Measurements from ENCODE around the gene SIVA1. TPM values are rescaled to one million over a fixed set of nuclear protein-coding genes. Genes with fewer than 3 reads are reported as not detected.

SIVA1 gene
- polyA plus RNA-seq, 1 experiment: 49.7 TPM

DNA sequence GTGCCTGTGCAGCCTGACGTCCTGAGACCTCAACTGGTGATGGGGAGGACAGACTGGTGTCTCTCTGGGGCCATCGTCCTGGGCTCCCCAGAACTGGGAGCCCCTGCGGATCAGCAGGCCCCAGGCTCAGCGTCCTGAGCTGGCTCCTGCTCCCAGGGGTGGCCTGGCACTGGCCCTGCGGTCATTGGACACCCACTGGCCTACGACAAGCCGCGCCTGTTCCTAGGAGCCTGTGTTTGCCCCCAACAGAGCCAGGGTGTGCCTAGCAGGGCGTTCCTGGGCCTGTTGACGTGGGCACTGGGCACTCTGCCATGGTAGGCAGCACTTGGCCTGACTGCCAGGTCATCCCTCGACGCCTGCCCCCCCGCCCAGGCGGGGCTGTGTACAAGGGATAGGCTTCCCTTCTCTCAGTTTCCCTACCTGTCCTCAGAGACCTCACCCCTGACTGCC is 20.6 kb upstream of the SIVA1 start:
- no peak overlapping the region for H3K27ac ChIP-seq (ENCODE audit: low read depth, low read length)
- no peaks in the 10 kb centered on the region; the same call in 1 of the 2 replicates for H3K9me3 ChIP-seq (ENCODE audit: control insufficient read depth, insufficient read depth, low read length)
- ChIA-PET POLR2A (no interaction called here), CTCF (no interaction called here)
- TF ChIP-seq, protein P1, sequence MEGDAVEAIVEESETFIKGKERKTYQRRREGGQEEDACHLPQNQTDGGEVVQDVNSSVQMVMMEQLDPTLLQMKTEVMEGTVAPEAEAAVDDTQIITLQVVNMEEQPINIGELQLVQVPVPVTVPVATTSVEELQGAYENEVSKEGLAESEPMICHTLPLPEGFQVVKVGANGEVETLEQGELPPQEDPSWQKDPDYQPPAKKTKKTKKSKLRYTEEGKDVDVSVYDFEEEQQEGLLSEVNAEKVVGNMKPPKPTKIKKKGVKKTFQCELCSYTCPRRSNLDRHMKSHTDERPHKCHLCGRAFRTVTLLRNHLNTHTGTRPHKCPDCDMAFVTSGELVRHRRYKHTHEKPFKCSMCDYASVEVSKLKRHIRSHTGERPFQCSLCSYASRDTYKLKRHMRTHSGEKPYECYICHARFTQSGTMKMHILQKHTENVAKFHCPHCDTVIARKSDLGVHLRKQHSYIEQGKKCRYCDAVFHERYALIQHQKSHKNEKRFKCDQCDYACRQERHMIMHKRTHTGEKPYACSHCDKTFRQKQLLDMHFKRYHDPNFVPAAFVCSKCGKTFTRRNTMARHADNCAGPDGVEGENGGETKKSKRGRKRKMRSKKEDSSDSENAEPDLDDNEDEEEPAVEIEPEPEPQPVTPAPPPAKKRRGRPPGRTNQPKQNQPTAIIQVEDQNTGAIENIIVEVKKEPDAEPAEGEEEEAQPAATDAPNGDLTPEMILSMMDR (IDR thresholded peaks at IDR 0.05; ENCODE audit: low read depth, low read length): no peak
- no peak for DNase-seq (ENCODE audit: low read depth, low spot score)
- H3K4me3 ChIP-seq (ENCODE audit: low read depth, low read length): no peak overlapping the region
- peaks cover 4% of the 10 kb centered on the region for H3K27me3 ChIP-seq (ENCODE audit: control insufficient read depth, insufficient read depth, low read length)

DNA sequence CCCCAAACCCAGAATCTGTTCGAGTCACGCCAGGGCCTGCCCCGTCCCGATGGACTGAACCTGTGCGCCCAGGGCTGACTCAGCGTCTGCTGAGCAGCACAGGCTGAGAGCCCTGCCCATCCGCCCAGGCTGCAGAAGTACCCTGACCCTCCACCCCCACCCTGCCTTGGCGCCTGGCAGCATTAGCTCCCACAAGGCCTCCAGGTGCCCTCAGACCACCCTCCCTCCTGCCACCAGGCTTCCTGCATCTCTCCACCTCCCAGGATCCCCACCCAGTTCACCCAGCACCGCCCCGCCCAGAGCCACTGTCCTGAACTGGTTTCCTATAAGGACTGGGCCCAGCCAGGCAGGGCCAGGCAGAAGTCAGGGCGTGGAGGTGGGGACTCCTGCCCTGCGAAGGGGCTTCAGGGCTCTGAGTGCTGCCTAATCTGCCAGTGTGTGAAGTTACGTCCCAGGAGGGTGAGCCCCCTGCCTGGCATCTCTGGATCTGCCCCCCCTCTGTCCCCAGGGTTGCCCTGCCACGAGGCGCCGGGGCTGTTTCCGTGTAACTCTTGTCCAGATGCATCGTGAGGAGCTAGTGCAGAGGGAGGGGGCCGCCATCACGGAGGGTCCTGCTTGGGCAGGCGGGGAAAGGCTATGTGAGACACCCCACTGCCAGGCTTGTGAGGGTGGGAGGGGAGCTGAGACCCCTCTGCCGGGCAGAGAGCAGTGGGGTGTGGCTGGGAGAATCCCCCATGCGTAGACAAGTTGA is 19.8 kb upstream of the SIVA1 start:
- Histone ChIP-seq H3K9me3 (ENCODE audit: control insufficient read depth, insufficient read depth, low read length) (no peaks in the 10 kb centered on the region; the same call in 1 of the 2 replicates), H3K27ac (ENCODE audit: low read depth, low read length) (no peak overlapping the region), H3K4me3 (ENCODE audit: low read depth, low read length) (no peak overlapping the region), H3K27me3 (ENCODE audit: control insufficient read depth, insufficient read depth, low read length) (no peaks in the 10 kb centered on the region)
- POLR2A ChIA-PET: interaction anchor here (0.6 kb wide), 1 partner anchor 46 kb away, joined by 4 read pairs; no protein-coding TSS in a partner anchor
- DNase-seq (ENCODE audit: low read depth, low spot score): no peak
- TF ChIP-seq, protein P1 (IDR thresholded peaks at IDR 0.05; ENCODE audit: low read depth, low read length): no peak
- CTCF ChIA-PET: interaction anchor here (1.0 to 1.1 kb wide), 2 partner anchors 9 to 30 kb away, joined by 3 to 4 read pairs; partner anchors contain the start of gene ADSS1

DNA sequence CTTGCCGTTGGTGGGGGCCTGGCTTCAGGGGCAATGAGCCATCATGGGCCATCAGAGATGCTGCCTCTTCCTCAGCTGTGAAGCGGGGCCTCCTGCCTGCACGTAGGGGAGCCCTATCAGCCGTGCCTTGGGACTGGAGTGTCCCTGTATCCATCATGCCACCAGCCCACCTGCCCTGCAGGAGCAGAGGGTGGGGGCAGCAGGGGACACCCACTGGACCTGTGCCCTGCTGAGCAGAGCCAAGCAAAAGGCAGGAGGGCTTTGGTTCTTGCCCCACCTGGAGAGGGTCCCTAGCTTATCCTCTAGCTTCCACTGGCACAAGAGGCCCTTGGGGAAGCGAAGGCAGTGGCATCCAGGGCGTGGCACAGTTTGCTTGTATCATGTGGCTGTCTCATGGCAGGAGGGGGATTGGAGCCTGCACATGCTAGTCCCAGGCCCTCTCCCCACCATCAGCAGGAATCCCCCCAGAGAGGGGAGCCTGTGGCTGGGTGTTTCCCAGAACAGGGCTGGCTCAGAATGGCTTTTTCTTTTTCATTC is 18.8 kb upstream of the SIVA1 start:
- ChIA-PET CTCF (interaction anchor here (1.0 to 1.1 kb wide), 2 partner anchors 10 to 28 kb away, joined by 3 to 4 read pairs; partner anchors contain the start of gene ADSS1), POLR2A (no interaction called here)
- no peak for DNase-seq (ENCODE audit: low read depth, low spot score)

DNA sequence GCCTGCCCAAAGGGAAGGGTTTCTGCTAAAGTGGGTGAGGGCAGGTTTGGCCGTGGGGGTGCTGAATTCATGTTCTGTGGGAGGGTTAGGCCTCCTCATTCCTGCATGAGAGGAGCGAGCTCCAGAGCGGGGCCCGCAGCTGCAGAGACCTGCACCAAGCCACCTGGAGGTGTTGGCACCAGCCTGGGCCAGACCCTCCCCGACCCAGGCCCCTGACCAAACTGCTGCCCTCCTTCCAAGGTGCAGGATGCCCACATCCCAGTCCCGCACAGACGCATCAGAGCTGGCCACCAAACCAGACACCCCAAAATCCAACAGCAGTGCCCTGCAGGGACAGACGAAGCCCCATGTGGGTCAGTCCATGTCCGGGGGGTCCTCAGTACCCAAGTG is 18.4 kb upstream of the SIVA1 start:
- Histone ChIP-seq H3K27me3 (ENCODE audit: control insufficient read depth, insufficient read depth, low read length) (no peaks in the 10 kb centered on the region), H3K9me3 (ENCODE audit: control insufficient read depth, insufficient read depth, low read length) (no peaks in the 10 kb centered on the region; the same call in 1 of the 2 replicates), H3K27ac (ENCODE audit: low read depth, low read length) (no peak overlapping the region), H3K4me3 (ENCODE audit: low read depth, low read length) (no peak overlapping the region)
- TF ChIP-seq, protein P1 (IDR thresholded peaks at IDR 0.05; ENCODE audit: low read depth, low read length): no peak
- CTCF ChIA-PET: no interaction called here
- POLR2A ChIA-PET: no interaction called here
- DNase-seq (ENCODE audit: low read depth, low spot score): no peak

More for the DNA sequence above, 18.8 kb upstream of the SIVA1 start:
- no peaks in the 10 kb centered on the region; the same call in 1 of the 2 replicates for H3K9me3 ChIP-seq (ENCODE audit: control insufficient read depth, insufficient read depth, low read length)
- no peaks in the 10 kb centered on the region for H3K27me3 ChIP-seq (ENCODE audit: control insufficient read depth, insufficient read depth, low read length)
- H3K4me3 ChIP-seq (ENCODE audit: low read depth, low read length): no peak overlapping the region
- TF ChIP-seq, protein P1 (IDR thresholded peaks at IDR 0.05; ENCODE audit: low read depth, low read length): no peak
- H3K27ac ChIP-seq (ENCODE audit: low read depth, low read length): no peak overlapping the region
